HEK293T (cell line): ENCODE measurements around the gene CD109.

Source experiments
- ARNT ChIP-seq: fragments of 450-650 bp; IDR thresholded peaks from 2 replicates; pipeline ENCODE4 v1.6.1; 2017; ENCODE audit warnings: mild to moderate bottlenecking
- BHLHE40 ChIP-seq: fragments of 450-650 bp; IDR thresholded peaks from 2 replicates; pipeline ENCODE4 v1.6.1; 2016; ENCODE audit warnings: mild to moderate bottlenecking, moderate library complexity, borderline replicate concordance
- ELF4 ChIP-seq: fragments of 450-650 bp; IDR thresholded peaks from 2 replicates; pipeline ENCODE4 v1.6.1; 2017; ENCODE audit warnings: antibody characterized with exemption
- FOXA1 ChIP-seq: fragments of 450-650 bp; IDR thresholded peaks from 2 replicates; pipeline ENCODE4 v1.6.1; 2016; ENCODE audit warnings: mild to moderate bottlenecking
- FOXK2 ChIP-seq: fragments of 450-650 bp; IDR thresholded peaks from 2 replicates; pipeline ENCODE4 v1.6.1; 2016; ENCODE audit warnings: mild to moderate bottlenecking
- FOXM1 ChIP-seq: fragments of 450-650 bp; IDR thresholded peaks from 2 replicates; pipeline ENCODE4 v1.6.1; 2017; ENCODE audit warnings: mild to moderate bottlenecking, borderline replicate concordance
- HDGF ChIP-seq: fragments of 450-650 bp; IDR thresholded peaks from 2 replicates; pipeline ENCODE4 v1.6.1; 2017; ENCODE audit warnings: antibody characterized with exemption, borderline replicate concordance
- LEF1 ChIP-seq: fragments of 450-650 bp; IDR thresholded peaks from 2 replicates; pipeline ENCODE4 v1.6.1; 2017; ENCODE audit warnings: mild to moderate bottlenecking, borderline replicate concordance
- NFRKB ChIP-seq: fragments of 450-650 bp; IDR thresholded peaks from 2 replicates; pipeline ENCODE4 v1.6.1; 2016; ENCODE audit warnings: mild to moderate bottlenecking, moderate library complexity
- SP1 ChIP-seq: fragments of 450-650 bp; IDR thresholded peaks from 2 replicates; pipeline ENCODE4 v1.6.1; 2017
- SUZ12 ChIP-seq: fragments of 450-650 bp; IDR thresholded peaks from 2 replicates; pipeline ENCODE4 v1.6.1; 2016; ENCODE audit warnings: mild to moderate bottlenecking
- TARDBP ChIP-seq: fragments of 450-650 bp; IDR thresholded peaks from 2 replicates; pipeline ENCODE4 v1.6.1; 2016
- ZNF384 ChIP-seq: fragments of 450-650 bp; IDR thresholded peaks from 2 replicates; pipeline ENCODE4 v1.6.1; 2016

GRCh38 chr6:73792738-73793137 lies 96.7 kb downstream of the CD109 start:
- TF ChIP-seq FOXM1 (no peak), LEF1 (no peak), BHLHE40 (no peak), FOXK2 (no peak), FOXA1 (no peak), ZNF384 (no peak), SP1 (no peak), SUZ12 (no peak), TARDBP (no peak), NFRKB (no peak), HDGF (no peak), ARNT (no peak), ELF4 (no peak)
